Measurements from ENCODE around the gene ACSL3.

ACSL3 gene

GRCh38 chr2:222979484-222979883 is 118.6 kb downstream of the ACSL3 start:
- Histone ChIP-seq H3K4me2 (ENCODE audit: low read depth, low read length) (no peak overlapping the region), H4K20me1 (ENCODE audit: insufficient read depth, low read length) (no peaks in the 10 kb centered on the region), H3K27ac (ENCODE audit: low read length) (no peak overlapping the region), H3K4me3 (ENCODE audit: low read length) (no peak overlapping the region), H3K9me2 (replicated peaks; ENCODE audit: insufficient read depth, low read length) (no peaks in the 10 kb centered on the region), H3F3A (ENCODE audit: insufficient read depth, low read length) (no peaks in the 10 kb centered on the region), H3K36me3 (replicated peaks; ENCODE audit: insufficient read depth, low read length) (no peaks in the 10 kb centered on the region), H3K27me3 (replicated peaks; ENCODE audit: insufficient read depth, low read length) (no peaks in the 10 kb centered on the region), H3K79me2 (ENCODE audit: low read length) (no peaks in the 10 kb centered on the region), H3K9ac (ENCODE audit: low read length) (no peak overlapping the region), H3K9me3 (replicated peaks; ENCODE audit: insufficient read depth, low read length) (no peaks in the 10 kb centered on the region), H3K4me1 (ENCODE audit: low read length) (no peaks in the 10 kb centered on the region), H2AFZ (ENCODE audit: low read length) (no peak overlapping the region)
- no peak for DNase-seq
- no peak for TF ChIP-seq EZH2phosphoT487 (IDR thresholded peaks at IDR 0.05; ENCODE audit: low read length)
- no peak for TF ChIP-seq CTCF (IDR thresholded peaks at IDR 0.05; ENCODE audit: low read length)
- TF ChIP-seq EZH2 (optimal IDR thresholded peaks at IDR 0.05; ENCODE audit: low read depth, low read length): no peak

GRCh38 chr2:222982010-222982908 is 121.4 kb downstream of the ACSL3 start:
- DNase-seq: no peak
- Histone ChIP-seq H3F3A (ENCODE audit: insufficient read depth, low read length) (no peaks in the 10 kb centered on the region), H3K9ac (ENCODE audit: low read length) (no peak overlapping the region), H3K36me3 (replicated peaks; ENCODE audit: insufficient read depth, low read length) (no peaks in the 10 kb centered on the region), H3K79me2 (ENCODE audit: low read length) (no peaks in the 10 kb centered on the region), H2AFZ (ENCODE audit: low read length) (no peak overlapping the region), H3K9me2 (replicated peaks; ENCODE audit: insufficient read depth, low read length) (no peaks in the 10 kb centered on the region), H3K4me3 (ENCODE audit: low read length) (no peak overlapping the region), H4K20me1 (ENCODE audit: insufficient read depth, low read length) (no peaks in the 10 kb centered on the region), H3K9me3 (replicated peaks; ENCODE audit: insufficient read depth, low read length) (no peaks in the 10 kb centered on the region), H3K4me2 (ENCODE audit: low read depth, low read length) (no peak overlapping the region), H3K27ac (ENCODE audit: low read length) (no peak overlapping the region), H3K27me3 (replicated peaks; ENCODE audit: insufficient read depth, low read length) (no peaks in the 10 kb centered on the region), H3K4me1 (ENCODE audit: low read length) (no peaks in the 10 kb centered on the region)
- TF ChIP-seq CTCF (IDR thresholded peaks at IDR 0.05; ENCODE audit: low read length): 0 out of 2 replicates have a peak, but pooled peaks have one; percentile 13
- TF ChIP-seq EZH2 (optimal IDR thresholded peaks at IDR 0.05; ENCODE audit: low read depth, low read length): no peak
- TF ChIP-seq EZH2phosphoT487 (IDR thresholded peaks at IDR 0.05; ENCODE audit: low read length): no peak

GRCh38 chr2:222982909-222983265 is 122.1 kb downstream of the ACSL3 start:
- no peaks in the 10 kb centered on the region for H3K79me2 ChIP-seq (ENCODE audit: low read length)
- no peak overlapping the region for H3K4me2 ChIP-seq (ENCODE audit: low read depth, low read length)
- DNase-seq: no peak
- H3K9ac ChIP-seq (ENCODE audit: low read length): no peak overlapping the region
- no peaks in the 10 kb centered on the region for H3K27me3 ChIP-seq (replicated peaks; ENCODE audit: insufficient read depth, low read length)
- H3K4me1 ChIP-seq (ENCODE audit: low read length): no peaks in the 10 kb centered on the region
- H4K20me1 ChIP-seq (ENCODE audit: insufficient read depth, low read length): no peaks in the 10 kb centered on the region
- H3K27ac ChIP-seq (ENCODE audit: low read length): no peak overlapping the region
- H3K4me3 ChIP-seq (ENCODE audit: low read length): no peak overlapping the region
- H3K9me3 ChIP-seq (replicated peaks; ENCODE audit: insufficient read depth, low read length): no peaks in the 10 kb centered on the region
- no peaks in the 10 kb centered on the region for H3K9me2 ChIP-seq (replicated peaks; ENCODE audit: insufficient read depth, low read length)
- H2AFZ ChIP-seq (ENCODE audit: low read length): no peak overlapping the region
- TF ChIP-seq EZH2 (optimal IDR thresholded peaks at IDR 0.05; ENCODE audit: low read depth, low read length): no peak
- no peak for TF ChIP-seq CTCF (IDR thresholded peaks at IDR 0.05; ENCODE audit: low read length)
- TF ChIP-seq EZH2phosphoT487 (IDR thresholded peaks at IDR 0.05; ENCODE audit: low read length): no peak
- H3K36me3 ChIP-seq (replicated peaks; ENCODE audit: insufficient read depth, low read length): no peaks in the 10 kb centered on the region
- H3F3A ChIP-seq (ENCODE audit: insufficient read depth, low read length): no peaks in the 10 kb centered on the region

All from MM.1S (cell line).